IPS-20b (cell line): ENCODE measurements around the gene B3GNT3.
A peak's percentile ranks its signal among the peaks of the same experiment; 100 is the strongest.
"Not testable (repeated sequence)": the region's sequence is repeated elsewhere in the genome, so short reads cannot be mapped to it uniquely, and the experiment has no call there.

Source experiments
- H3K27ac ChIP-seq: one replicate; pipeline ENCODE4 v1.5.1; 2013; ENCODE audit warnings: low read length
- H3K27me3 ChIP-seq: 2 replicates; pipeline ENCODE4 v1.6.1; 2013; ENCODE audit warnings: mild to moderate bottlenecking, low read length, inconsistent platforms; ENCODE audit not compliant: insufficient read depth
- H3K36me3 ChIP-seq: 2 replicates; pipeline ENCODE4 v1.6.1; 2013; ENCODE audit warnings: low read depth, mild to moderate bottlenecking, inconsistent platforms, low read length, moderate library complexity; ENCODE audit not compliant: insufficient read depth
- H3K4me1 ChIP-seq: 2 replicates; pipeline ENCODE4 v1.6.1; 2013; ENCODE audit warnings: mild to moderate bottlenecking, control low read depth, inconsistent platforms, low read length, moderate library complexity; ENCODE audit not compliant: insufficient read depth
- H3K4me3 ChIP-seq: 2 replicates; pipeline ENCODE4 v1.5.1; 2013; ENCODE audit warnings: mild to moderate bottlenecking, low read length, inconsistent platforms
- H3K9ac ChIP-seq: 2 replicates; pipeline ENCODE4 v1.6.1; 2013; ENCODE audit warnings: low read depth, mild to moderate bottlenecking, inconsistent platforms, low read length, moderate library complexity
- H3K9me3 ChIP-seq: 2 replicates; pipeline ENCODE4 v1.6.1; 2013; ENCODE audit warnings: mild to moderate bottlenecking, low read depth, low read length, inconsistent platforms; ENCODE audit not compliant: insufficient read depth

B3GNT3 gene

DNA sequence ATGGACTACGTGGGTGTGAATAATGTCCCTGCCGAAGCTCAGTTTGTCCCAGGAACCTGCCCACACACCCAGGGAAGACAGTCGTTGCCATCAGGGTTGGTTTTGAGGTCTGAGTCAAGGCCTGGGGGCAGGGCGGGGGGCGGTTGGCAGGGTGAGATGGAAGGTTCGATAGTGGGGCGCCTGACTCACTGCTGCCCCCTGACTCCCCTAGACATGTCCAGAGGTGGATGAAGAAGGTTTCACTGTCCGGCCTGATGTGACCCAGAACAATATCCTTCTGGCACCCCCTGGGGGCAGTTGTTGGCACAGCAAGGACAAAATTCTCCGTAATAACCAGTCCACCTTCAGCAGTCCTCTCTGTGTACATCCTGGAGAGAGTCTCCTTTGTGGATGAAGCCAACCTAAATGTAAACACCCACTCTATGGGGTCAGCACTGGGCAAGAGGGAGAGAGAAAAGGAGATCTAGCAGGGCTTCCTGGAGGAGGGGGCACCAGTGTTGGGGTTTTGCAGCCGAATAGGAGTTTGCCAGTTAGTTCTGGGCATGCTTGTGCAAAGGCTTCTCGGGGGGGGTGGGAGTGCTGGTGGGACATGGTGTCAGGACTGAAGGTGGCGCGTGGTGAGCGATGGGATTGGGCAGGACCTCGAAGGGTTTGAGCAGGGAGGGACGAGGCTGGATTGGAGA is 19.6 kb upstream of the B3GNT3 start:
- Histone ChIP-seq H3K4me3 (no peak overlapping the region), H3K27ac (no peak overlapping the region), H3K36me3 (no peaks in the 10 kb centered on the region), H3K9me3 (no peaks in the 10 kb centered on the region), H3K4me1 (peaks cover 2% of the 10 kb centered on the region; the same call in 1 of the 2 replicates), H3K9ac (no peak overlapping the region), H3K27me3 (no peaks in the 10 kb centered on the region)

DNA sequence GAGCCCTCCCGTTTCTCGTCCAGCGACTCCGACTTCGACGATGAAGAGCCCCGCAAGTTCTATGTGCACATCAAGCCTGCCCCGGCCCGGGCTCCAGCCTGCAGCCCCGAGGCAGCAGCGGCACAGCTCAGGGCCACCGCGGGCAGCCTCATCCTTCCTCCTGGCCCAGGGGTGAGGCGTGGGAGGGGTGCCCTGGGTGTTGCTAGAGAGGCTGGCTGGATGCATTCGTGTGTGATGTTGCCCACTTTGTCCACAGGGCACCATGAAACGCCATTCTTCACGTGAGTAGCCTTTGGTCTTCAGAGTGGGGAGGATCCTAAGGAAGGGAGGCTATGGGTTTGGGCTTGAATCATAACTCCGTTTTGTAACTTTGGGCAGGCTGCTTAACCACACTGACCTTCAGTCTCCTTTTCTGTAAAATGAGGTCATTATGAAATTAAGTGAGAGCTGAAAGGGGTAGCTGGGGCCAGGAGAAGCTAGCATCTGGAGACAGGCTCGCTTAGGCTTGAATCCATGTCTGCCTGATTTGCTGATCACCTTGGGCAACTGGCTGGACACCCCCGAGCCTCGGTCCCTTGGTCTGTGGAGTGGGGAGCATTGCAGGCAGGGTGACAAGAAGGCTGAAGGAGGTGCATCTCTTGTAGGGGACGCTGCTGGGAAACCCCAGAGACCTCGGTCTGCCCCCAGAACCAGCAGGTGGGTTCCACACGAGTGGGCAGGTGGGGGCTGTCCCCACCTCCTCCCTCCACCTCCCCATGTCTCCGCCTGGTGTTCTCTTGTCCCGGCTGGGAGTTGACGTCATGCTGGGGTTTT is 18.7 kb upstream of the B3GNT3 start:
- Histone ChIP-seq H3K4me1 (peaks cover 2% of the 10 kb centered on the region; the same call in 1 of the 2 replicates), H3K27ac (no peak overlapping the region), H3K27me3 (no peaks in the 10 kb centered on the region), H3K4me3 (no peak overlapping the region), H3K9me3 (no peaks in the 10 kb centered on the region), H3K9ac (no peak overlapping the region), H3K36me3 (no peaks in the 10 kb centered on the region)

DNA sequence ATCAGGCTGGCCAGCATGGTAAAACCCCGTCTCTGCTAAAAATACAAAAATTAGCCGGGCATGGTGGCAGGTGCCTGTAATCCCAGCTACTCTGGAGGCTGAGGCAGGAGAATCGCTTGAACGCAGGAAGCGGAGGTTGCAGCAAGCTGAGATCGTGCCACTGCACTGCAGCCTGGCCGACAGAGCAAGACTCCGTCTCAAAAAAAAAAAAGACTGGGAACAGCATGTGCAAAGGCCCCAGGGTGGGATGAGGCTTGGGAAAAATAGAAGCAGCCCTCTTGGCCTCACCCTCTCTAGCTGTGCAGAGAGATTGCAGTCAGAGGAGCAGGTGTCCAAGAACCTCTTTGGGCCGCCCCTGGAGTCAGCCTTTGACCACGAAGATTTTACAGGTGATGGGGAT is 17.1 kb upstream of the B3GNT3 start:
- H3K27ac ChIP-seq, H3K4me1 ChIP-seq, H3K9me3 ChIP-seq, H3K27me3 ChIP-seq, H3K9ac ChIP-seq, H3K4me3 ChIP-seq, H3K36me3 ChIP-seq: not testable (repeated sequence)

DNA sequence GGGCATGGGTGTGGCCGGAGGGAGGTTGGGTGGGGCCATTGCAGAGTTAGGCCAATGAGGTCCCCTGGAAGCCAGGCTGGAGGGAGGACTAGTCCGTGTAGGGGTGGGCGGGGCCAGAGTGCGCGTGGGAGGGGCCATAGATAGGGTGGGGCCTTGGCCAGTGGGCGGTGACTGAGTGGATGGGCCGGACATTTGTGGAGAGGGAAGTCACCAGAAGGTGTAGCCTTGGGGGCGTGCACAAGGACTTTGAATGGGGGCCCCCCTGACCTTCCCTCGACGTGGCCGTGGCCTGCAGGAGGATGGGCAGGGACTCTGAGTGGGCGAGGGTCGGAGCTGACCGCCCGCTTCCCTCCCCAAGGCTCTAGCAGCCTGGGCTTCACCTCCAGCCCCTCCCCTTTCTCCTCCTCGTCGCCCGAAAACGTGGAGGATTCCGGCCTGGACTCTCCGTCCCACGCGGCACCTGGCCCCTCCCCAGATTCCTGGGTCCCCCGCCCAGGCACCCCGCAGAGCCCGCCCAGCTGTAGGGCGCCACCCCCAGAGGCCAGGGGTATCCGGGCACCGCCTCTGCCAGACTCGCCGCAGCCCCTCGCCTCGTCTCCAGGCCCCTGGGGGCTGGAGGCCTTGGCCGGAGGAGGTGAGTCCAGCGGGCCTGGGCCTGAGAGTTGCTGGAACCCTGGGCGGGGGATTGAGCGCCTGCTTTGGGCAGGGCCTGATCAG is 16.5 kb upstream of the B3GNT3 start:
- Histone ChIP-seq H3K4me1 (peaks cover 2% of the 10 kb centered on the region; the same call in 1 of the 2 replicates), H3K4me3 (peak overlapping the region; percentile 76), H3K9me3 (no peaks in the 10 kb centered on the region), H3K9ac (no peak overlapping the region; the same call in 1 of the 2 replicates), H3K27ac (no peak overlapping the region), H3K36me3 (no peaks in the 10 kb centered on the region), H3K27me3 (no peaks in the 10 kb centered on the region)

DNA sequence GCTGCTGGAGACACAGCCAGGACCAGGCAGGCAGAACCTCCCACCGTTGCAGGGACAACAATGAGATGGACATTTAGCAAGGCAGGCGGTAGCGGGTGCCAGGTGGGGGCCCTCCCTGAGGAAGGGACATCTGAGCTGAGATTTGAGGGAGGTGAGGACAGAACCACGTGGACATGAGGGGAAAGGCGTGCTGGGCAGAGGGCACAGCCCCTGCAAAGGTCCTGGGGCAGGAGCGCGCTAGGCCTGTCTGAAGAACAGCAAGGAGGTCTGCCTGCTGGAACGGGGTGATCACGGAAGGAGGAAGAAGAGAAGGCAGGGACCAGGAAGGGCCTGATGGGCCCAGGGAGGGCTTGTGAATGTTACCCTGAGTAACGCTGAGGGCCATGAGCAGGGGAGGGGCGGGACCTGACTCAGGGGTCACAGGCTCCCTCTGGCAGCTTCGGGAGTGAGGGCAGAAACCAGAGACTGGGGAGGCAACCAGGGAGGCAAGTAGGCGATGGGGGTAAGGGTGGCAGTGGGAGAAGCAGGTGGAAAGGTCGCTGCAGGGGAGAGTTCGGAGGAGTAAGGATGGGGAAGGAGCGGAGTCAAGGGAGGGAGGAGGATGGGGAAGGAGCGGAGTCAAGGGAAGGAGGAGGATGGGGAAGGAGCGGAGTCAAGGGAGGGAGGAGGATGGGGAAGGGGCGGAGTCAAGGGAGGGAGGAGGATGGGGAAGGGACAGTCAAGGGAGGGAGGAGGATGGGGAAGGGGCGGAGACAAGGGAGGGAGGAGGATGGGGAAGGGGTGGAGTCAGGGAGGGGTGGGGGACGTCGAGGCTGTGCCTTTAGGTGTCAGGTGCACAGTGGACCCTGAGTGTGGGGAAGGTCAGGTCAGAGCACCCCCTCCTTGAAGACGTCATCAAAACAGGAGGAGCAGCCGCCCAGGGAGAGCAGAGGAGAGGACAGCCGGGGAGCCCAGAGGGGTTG is 15.7 kb upstream of the B3GNT3 start:
- H3K27me3 ChIP-seq, result no peaks in the 10 kb centered on the region
- peaks cover 2% of the 10 kb centered on the region; the same call in 1 of the 2 replicates for H3K4me1 ChIP-seq
- no peak overlapping the region for H3K27ac ChIP-seq
- H3K36me3 ChIP-seq, result no peaks in the 10 kb centered on the region
- no peaks in the 10 kb centered on the region for H3K9me3 ChIP-seq
- H3K9ac ChIP-seq, result no peak overlapping the region; the same call in 1 of the 2 replicates
- H3K4me3 ChIP-seq, result peak overlapping the region; percentile 76

DNA sequence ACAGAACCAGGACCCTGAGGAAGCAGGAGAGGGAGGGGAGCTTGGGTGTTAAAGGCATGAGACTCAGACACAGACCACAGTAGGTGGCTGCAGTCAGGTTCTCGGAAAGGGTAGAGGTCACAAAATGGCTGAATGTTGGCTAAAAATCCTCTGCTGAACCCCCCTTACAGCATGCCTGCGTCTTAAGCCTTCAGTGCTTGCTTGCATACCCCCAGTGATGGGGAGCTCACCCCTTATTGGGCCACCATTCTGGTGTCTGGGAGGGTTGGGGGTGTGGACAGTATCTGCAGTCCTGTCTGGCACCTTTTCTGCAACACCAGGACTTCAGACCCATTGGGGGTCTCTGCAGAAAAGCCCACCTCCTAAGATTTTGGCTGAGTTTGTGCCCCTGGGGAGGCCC is 14.2 kb upstream of the B3GNT3 start:
- Histone ChIP-seq H3K9ac (no peak overlapping the region), H3K27ac (no peak overlapping the region), H3K4me1 (peaks cover 2% of the 10 kb centered on the region; the same call in 1 of the 2 replicates), H3K36me3 (no peaks in the 10 kb centered on the region), H3K9me3 (no peaks in the 10 kb centered on the region), H3K4me3 (no peak overlapping the region), H3K27me3 (no peaks in the 10 kb centered on the region)

DNA sequence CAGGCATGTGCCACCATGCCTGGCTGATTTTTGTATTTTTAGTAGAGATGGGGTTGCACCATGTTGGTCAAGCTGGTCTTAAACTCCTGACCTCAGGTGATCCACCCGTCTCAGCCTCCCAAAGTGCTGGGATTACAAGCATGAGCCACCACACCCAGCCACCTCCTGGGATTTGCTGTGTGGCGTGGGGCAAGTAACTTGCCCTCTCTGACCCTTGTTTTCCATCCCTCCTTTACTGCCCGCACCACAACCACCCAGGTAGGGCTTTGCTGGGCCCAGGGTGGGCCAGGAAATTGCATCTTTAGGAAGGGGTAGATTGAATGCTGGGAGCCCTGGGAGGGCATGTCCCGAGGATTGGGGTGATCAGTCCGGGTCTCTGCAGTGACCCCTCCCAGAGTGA is 11.2 kb upstream of the B3GNT3 start:
- not testable (repeated sequence) for H3K27me3 ChIP-seq, H3K36me3 ChIP-seq, H3K27ac ChIP-seq, H3K4me3 ChIP-seq, H3K4me1 ChIP-seq, H3K9ac ChIP-seq, H3K9me3 ChIP-seq

DNA sequence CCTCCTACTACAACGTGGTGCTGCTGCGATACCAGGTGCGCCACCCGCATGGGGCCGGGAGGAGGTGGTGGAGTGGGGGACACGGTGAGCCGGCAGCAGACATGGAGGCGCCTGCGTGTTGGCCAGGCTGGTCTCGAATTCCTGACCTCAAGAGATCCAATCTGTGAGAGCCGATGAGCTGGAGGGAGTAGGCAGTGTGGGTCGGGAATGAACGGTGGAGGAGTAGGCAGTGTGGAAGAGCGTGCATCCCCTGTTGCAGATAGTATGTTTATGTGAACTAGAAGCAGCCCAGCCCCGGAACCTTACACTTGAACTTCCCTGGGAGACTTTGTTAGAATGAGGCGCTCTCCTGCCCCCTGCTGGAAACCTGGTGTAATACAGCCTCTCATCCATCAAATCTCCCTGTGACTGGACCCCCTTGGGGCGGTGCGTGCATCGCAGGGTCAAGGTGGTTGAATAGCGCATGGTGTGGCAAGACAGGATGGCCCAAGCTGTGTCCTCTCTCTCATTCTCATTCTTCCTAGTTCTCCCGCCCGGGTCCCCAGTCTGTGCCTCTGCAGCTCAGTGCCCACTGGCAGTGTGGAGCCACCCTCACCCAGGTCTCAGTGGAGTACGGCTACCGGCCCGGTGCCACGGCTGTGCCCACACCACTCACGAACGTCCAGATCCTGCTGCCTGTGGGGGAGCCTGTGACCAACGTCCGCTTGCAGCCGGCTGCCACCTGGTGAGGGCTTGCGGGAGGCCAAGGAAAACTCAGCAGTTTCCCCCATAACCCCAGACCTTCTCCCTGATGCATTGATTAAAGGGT is 10.5 kb upstream of the B3GNT3 start:
- Histone ChIP-seq H3K9me3 (no peaks in the 10 kb centered on the region), H3K27me3 (no peaks in the 10 kb centered on the region), H3K9ac (no peak overlapping the region; the same call in 1 of the 2 replicates), H3K27ac (no peak overlapping the region), H3K4me3 (no peak overlapping the region), H3K36me3 (0 out of 2 replicates have a peak, but pooled peaks cover 4% of the 10 kb centered on the region), H3K4me1 (no peaks in the 10 kb centered on the region; the same call in 1 of the 2 replicates)

DNA sequence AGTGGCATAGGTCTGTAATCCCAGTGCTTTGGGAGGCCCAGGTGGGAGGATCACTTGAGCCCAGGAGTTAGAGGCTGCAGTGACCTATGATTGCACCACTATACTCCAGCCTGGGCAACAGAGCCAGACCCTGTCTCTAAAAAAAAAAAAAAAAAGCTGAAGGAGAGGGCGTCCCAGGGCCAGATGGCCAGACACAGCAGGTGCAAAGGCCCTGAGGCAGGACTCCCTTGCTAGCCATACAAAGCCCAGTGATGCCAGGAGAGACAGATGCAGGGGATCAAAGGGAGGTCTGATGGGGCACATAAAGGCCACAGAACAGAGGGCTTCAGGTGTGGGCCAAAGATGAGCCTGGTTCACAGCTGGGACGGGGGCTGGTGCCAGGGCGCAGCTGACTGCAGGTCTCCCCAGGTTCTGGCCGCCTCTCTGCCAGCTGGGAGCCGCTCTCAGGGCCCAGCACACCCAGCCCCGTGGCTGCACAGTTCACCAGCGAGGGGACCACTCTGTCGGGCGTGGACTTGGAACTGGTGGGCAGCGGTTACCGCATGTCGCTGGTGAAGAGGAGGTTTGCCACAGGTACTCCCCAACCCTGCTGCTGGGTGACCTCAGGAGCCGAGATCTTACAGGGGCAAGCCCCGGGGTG is 7.5 kb upstream of the B3GNT3 start:
- H3K4me3 ChIP-seq, result no peak overlapping the region
- H3K27me3 ChIP-seq, result no peaks in the 10 kb centered on the region
- H3K9ac ChIP-seq, result no peak overlapping the region
- H3K36me3 ChIP-seq, result 0 out of 2 replicates have a peak, but pooled peaks cover 4% of the 10 kb centered on the region
- H3K9me3 ChIP-seq, result no peaks in the 10 kb centered on the region
- H3K4me1 ChIP-seq, result no peaks in the 10 kb centered on the region
- no peak overlapping the region for H3K27ac ChIP-seq

DNA sequence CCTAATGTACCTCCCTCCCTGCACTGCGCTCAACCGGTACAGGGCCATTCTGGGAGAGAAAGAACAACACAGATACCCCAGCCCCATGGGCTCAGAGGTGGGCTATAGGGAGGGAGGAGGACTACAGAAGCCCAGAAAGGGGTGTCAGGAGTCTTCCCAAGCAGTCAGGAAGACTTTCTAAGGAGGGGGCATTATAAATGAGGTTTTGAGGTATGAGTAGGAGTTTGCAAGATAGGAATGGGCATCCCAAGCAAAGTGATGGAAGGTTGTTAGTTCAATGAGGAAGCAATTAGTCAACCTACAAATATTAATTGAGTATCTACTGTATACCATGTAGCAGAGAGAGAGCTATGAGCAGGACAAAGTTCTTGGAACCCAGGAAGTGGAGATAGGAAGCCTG is 6.3 kb upstream of the B3GNT3 start:
- H3K36me3 ChIP-seq, result 0 out of 2 replicates have a peak, but pooled peaks cover 4% of the 10 kb centered on the region

More for the DNA sequence above, 6.3 kb upstream of the B3GNT3 start:
- Histone ChIP-seq H3K4me3 (no peak overlapping the region), H3K9me3 (no peaks in the 10 kb centered on the region), H3K9ac (no peak overlapping the region), H3K27me3 (peaks cover 2% of the 10 kb centered on the region; the same call in 1 of the 2 replicates), H3K27ac (no peak overlapping the region), H3K4me1 (no peaks in the 10 kb centered on the region)
